WTC11 (cell line): ENCODE results near the gene LAIR2. TPM values are rescaled to one million over a fixed set of nuclear protein-coding genes. Genes with fewer than 3 reads are reported as not detected.

Experiments
- ATAC-seq: fragments of 200-7000 bp; cut with Tn5 transposase; 2 replicates; pipeline ENCODE4 v1.10.0; 2021; ENCODE audit warnings: mild to moderate bottlenecking, moderate library complexity
- CTCF ChIA-PET: fragments of 300-600 bp; sonication (Branson Sonifier 250); formaldehyde crosslinking; loops from one replicate; lab custom pipeline; 2021; ENCODE audit warnings: antibody characterized with exemption; lab: Charles Lee
- POLR2A ChIA-PET: fragments of 350-600 bp; sonication (Branson Sonifier 250); formaldehyde crosslinking; loops from one replicate; lab custom pipeline; 2021; ENCODE audit warnings: antibody characterized with exemption; lab: Charles Lee
- DNase-seq: peaks from one replicate; pipeline ENCODE4 v3.0.0; 2021; ENCODE audit warnings: low spot score
- H3K27ac Mint-ChIP-seq: 2 replicates; pipeline ENCODE4 v1.8.0; 2021; ENCODE audit warnings: mixed read lengths
- H3K27me3 Mint-ChIP-seq: 2 replicates; pipeline ENCODE4 v1.8.0; 2021; ENCODE audit warnings: low read depth, mild to moderate bottlenecking, moderate library complexity, mixed read lengths
- H3K36me3 Mint-ChIP-seq: 2 replicates; pipeline ENCODE4 v1.8.0; 2021; ENCODE audit warnings: mixed read lengths
- H3K4me1 Mint-ChIP-seq: 2 replicates; pipeline ENCODE4 v1.8.0; 2022; ENCODE audit warnings: mixed read lengths
- H3K4me3 Mint-ChIP-seq: 2 replicates; pipeline ENCODE4 v1.8.0; 2021; ENCODE audit warnings: mild to moderate bottlenecking, moderate library complexity, mixed read lengths
- H3K9me3 Mint-ChIP-seq: 2 replicates; pipeline ENCODE4 v1.8.0; 2021; ENCODE audit warnings: mixed read lengths
- ATF1 ChIP-seq: sonication (generic); formaldehyde crosslinking; IDR thresholded peaks from 2 replicates; pipeline ENCODE4 v1.8.1; 2023; ENCODE audit warnings: mild to moderate bottlenecking, moderate library complexity, missing genetic modification reagents
- FOXK1 ChIP-seq: sonication (generic); formaldehyde crosslinking; IDR thresholded peaks from 2 replicates; pipeline ENCODE4 v1.8.0; 2022; ENCODE audit warnings: mild to moderate bottlenecking, moderate library complexity, missing genetic modification reagents
- HMGA2 ChIP-seq: fragments of 250-450 bp; sonication (Bioruptor Pico); IDR thresholded peaks from 2 replicates; pipeline ENCODE4 v1.4.0; 2021; ENCODE audit warnings: mild to moderate bottlenecking, moderate library complexity
- NFYB ChIP-seq: sonication (generic); formaldehyde crosslinking; conservative IDR thresholded peaks from 2 replicates; pipeline ENCODE4 v1.8.0; 2022; ENCODE audit warnings: low read depth, missing genetic modification reagents
- NR2C2 ChIP-seq: sonication (generic); formaldehyde crosslinking; IDR thresholded peaks from 2 replicates; pipeline ENCODE4 v1.8.0; 2022; ENCODE audit warnings: mild to moderate bottlenecking, missing genetic modification reagents
- ZNF396 ChIP-seq: fragments of 250-450 bp; sonication (Bioruptor Pico); IDR thresholded peaks from 2 replicates; pipeline ENCODE4 v1.8.0; 2021; ENCODE audit warnings: mild to moderate bottlenecking, moderate library complexity, borderline replicate concordance
- ZNF423 ChIP-seq: fragments of 250-450 bp; sonication (Bioruptor Pico); IDR thresholded peaks from 2 replicates; pipeline ENCODE4 v2.1.2; 2022; ENCODE audit warnings: mild to moderate bottlenecking, moderate library complexity
- total RNA-seq: library from RNA; stranded (reverse); gene quantifications from 3 replicates; pipeline ENCODE4 v1.2.3, GENCODE V29; 2021
- TF ChIP-seq, protein P1 (sequence below): sonication (generic); formaldehyde crosslinking; IDR thresholded peaks from 2 replicates; pipeline ENCODE4 v1.8.1; 2023; ENCODE audit warnings: mild to moderate bottlenecking, moderate library complexity, missing genetic modification reagents
- TF ChIP-seq, protein P2 (sequence below): sonication (generic); formaldehyde crosslinking; IDR thresholded peaks from 2 replicates; pipeline ENCODE4 v1.8.0; 2022; ENCODE audit warnings: mild to moderate bottlenecking, missing genetic modification reagents
- TF ChIP-seq, protein P3 (sequence below): sonication (generic); formaldehyde crosslinking; IDR thresholded peaks from 2 replicates; pipeline ENCODE4 v1.8.0; 2022; ENCODE audit warnings: mild to moderate bottlenecking, missing genetic modification reagents
- TF ChIP-seq, protein P4 (sequence below): fragments of 250-450 bp; sonication (Bioruptor Pico); IDR thresholded peaks from 2 replicates; pipeline ENCODE4 v1.9.0; 2021; ENCODE audit warnings: moderate library complexity, mild to moderate bottlenecking, inconsistent platforms, borderline replicate concordance
- TF ChIP-seq, protein P5 (sequence below): sonication (generic); formaldehyde crosslinking; IDR thresholded peaks from 2 replicates; pipeline ENCODE4 v1.8.0; 2023; ENCODE audit warnings: missing genetic modification reagents, mild to moderate bottlenecking, borderline replicate concordance
- TF ChIP-seq, protein P6 (sequence below): fragments of 250-450 bp; sonication (Bioruptor Pico); IDR thresholded peaks from 2 replicates; pipeline ENCODE4 v1.9.0; 2021; ENCODE audit warnings: mild to moderate bottlenecking
- TF ChIP-seq, protein P7 (sequence below): sonication (generic); formaldehyde crosslinking; IDR thresholded peaks from 2 replicates; pipeline ENCODE4 v1.8.0; 2023; ENCODE audit warnings: missing genetic modification reagents
- TF ChIP-seq, protein P8 (sequence below): sonication (generic); formaldehyde crosslinking; IDR thresholded peaks from 2 replicates; pipeline ENCODE4 v1.8.1; 2023; ENCODE audit warnings: mild to moderate bottlenecking, missing genetic modification reagents
- TF ChIP-seq, protein P9 (sequence below): sonication (generic); formaldehyde crosslinking; IDR thresholded peaks from 2 replicates; pipeline ENCODE4 v1.8.1; 2022; ENCODE audit warnings: low read depth, mild to moderate bottlenecking, moderate library complexity, missing genetic modification reagents, borderline replicate concordance
- TF ChIP-seq, protein P10 (sequence below): sonication (generic); formaldehyde crosslinking; IDR thresholded peaks from 2 replicates; pipeline ENCODE4 v1.8.1; 2022; ENCODE audit warnings: missing genetic modification reagents, borderline replicate concordance

The LAIR2 gene
- total RNA-seq, 1 experiment from 2014 or later: not detected

DNA sequence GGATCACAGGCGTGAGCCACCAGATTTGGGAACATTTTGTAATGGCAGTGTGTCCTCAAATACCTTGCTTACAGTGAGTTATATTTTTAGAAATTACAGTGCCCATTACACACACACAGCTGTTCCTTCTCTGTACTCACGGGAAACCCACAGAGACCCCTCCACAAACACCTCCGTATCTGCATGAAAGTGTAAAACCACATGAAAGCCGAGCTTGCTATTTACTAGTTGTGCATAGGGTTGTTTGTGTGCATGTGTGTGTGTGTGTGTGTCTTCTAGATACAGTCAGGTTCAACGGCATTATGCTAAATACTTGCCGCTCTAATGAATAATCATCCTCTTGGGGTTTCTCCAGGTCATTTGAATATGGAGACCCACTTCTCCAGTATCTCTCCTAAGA, 48.7 kb downstream of the LAIR2 start:
- Mint-ChIP-seq H3K27ac (no peak overlapping the region), H3K4me3 (no peak overlapping the region), H3K27me3 (peaks cover 9% of the 10 kb centered on the region)
- POLR2A ChIA-PET: no interaction called here
- TF ChIP-seq, protein P1, sequence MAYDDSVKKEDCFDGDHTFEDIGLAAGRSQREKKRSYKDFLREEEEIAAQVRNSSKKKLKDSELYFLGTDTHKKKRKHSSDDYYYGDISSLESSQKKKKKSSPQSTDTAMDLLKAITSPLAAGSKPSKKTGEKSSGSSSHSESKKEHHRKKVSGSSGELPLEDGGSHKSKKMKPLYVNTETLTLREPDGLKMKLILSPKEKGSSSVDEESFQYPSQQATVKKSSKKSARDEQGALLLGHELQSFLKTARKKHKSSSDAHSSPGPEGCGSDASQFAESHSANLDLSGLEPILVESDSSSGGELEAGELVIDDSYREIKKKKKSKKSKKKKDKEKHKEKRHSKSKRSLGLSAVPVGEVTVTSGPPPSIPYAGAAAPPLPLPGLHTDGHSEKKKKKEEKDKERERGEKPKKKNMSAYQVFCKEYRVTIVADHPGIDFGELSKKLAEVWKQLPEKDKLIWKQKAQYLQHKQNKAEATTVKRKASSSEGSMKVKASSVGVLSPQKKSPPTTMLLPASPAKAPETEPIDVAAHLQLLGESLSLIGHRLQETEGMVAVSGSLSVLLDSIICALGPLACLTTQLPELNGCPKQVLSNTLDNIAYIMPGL: no peak
- TF ChIP-seq, protein P2, sequence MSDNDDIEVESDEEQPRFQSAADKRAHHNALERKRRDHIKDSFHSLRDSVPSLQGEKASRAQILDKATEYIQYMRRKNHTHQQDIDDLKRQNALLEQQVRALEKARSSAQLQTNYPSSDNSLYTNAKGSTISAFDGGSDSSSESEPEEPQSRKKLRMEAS (CRISPR knock-in tag): no peak
- TF ChIP-seq ZNF423 (no peak), NFYB (no peak), ZNF396 (no peak), FOXK1 (CRISPR knock-in tag) (no peak), NR2C2 (CRISPR knock-in tag) (no peak), HMGA2 (CRISPR knock-in tag) (no peak)
- TF ChIP-seq, protein P3, sequence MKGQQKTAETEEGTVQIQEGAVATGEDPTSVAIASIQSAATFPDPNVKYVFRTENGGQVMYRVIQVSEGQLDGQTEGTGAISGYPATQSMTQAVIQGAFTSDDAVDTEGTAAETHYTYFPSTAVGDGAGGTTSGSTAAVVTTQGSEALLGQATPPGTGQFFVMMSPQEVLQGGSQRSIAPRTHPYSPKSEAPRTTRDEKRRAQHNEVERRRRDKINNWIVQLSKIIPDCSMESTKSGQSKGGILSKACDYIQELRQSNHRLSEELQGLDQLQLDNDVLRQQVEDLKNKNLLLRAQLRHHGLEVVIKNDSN (CRISPR knock-in tag): no peak
- TF ChIP-seq, protein P4, sequence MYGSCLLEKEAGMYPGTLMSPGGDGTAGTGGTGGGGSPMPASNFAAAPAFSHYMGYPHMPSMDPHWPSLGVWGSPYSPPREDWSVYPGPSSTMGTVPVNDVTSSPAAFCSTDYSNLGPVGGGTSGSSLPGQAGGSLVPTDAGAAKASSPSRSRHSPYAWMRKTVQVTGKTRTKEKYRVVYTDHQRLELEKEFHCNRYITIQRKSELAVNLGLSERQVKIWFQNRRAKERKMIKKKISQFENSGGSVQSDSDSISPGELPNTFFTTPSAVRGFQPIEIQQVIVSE: no peak
- TF ChIP-seq, protein P5, sequence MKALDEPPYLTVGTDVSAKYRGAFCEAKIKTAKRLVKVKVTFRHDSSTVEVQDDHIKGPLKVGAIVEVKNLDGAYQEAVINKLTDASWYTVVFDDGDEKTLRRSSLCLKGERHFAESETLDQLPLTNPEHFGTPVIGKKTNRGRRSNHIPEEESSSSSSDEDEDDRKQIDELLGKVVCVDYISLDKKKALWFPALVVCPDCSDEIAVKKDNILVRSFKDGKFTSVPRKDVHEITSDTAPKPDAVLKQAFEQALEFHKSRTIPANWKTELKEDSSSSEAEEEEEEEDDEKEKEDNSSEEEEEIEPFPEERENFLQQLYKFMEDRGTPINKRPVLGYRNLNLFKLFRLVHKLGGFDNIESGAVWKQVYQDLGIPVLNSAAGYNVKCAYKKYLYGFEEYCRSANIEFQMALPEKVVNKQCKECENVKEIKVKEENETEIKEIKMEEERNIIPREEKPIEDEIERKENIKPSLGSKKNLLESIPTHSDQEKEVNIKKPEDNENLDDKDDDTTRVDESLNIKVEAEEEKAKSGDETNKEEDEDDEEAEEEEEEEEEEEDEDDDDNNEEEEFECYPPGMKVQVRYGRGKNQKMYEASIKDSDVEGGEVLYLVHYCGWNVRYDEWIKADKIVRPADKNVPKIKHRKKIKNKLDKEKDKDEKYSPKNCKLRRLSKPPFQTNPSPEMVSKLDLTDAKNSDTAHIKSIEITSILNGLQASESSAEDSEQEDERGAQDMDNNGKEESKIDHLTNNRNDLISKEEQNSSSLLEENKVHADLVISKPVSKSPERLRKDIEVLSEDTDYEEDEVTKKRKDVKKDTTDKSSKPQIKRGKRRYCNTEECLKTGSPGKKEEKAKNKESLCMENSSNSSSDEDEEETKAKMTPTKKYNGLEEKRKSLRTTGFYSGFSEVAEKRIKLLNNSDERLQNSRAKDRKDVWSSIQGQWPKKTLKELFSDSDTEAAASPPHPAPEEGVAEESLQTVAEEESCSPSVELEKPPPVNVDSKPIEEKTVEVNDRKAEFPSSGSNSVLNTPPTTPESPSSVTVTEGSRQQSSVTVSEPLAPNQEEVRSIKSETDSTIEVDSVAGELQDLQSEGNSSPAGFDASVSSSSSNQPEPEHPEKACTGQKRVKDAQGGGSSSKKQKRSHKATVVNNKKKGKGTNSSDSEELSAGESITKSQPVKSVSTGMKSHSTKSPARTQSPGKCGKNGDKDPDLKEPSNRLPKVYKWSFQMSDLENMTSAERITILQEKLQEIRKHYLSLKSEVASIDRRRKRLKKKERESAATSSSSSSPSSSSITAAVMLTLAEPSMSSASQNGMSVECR (CRISPR knock-in tag): no peak
- TF ChIP-seq, all 79 proteins: peak for 0
- DNase-seq (no peak), ATAC-seq (no peak)
- CTCF ChIA-PET: interaction anchor here (0.6 kb wide), 1 partner anchor 99 kb away, joined by 3 read pairs; no protein-coding TSS in a partner anchor
- H3K9me3 Mint-ChIP-seq: peaks cover 70% of the 10 kb centered on the region
- H3K4me1 Mint-ChIP-seq: no peaks in the 10 kb centered on the region
- peaks cover 53% of the 10 kb centered on the region for H3K36me3 Mint-ChIP-seq

DNA sequence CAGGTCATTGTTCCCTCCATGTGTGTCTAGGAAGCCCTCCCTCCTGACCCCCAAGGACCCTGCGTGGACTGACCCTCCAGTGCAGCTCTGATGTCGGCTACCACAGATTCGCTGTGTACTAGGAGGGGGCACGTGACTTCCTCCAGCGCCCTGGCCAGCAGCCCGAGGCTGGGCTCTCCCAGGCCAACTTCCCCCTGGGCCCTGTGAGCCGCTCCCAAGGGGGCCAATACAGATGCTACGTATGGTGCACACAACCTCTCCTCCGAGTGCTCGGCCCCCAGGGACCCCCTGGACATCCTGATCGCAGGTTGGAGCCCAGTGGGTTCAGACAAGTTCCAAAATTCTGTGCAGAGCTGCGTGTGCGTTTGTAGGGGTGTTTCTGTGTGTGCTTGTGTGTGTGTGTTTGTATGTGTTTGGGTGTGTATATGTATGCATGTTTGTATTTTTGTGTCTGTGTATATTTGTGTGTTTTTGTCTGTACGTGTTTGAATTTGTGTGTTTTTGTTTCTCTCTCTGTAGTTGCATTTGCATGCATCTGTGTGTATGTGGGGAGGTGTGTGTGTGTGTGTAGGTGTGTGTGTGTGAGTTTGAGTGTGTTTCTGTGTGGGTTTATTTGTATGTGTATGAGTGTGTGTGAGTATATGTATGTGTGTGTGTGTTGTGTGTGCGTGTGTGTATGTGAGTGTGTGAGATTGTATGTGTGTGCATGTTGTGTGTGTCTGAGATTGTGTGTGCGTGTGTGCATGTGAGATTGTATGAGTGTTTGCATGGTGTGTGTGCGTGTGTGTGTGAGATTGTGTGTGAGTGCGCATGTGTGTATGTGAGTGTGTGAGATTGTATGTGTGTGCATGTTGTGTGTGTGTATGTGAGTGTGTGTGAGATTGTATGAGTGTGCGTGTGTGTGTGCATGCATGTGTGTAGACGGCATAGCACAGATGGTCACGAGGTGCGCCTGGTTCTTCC, 49.6 kb downstream of the LAIR2 start:
- H3K9me3 Mint-ChIP-seq: peaks cover 64% of the 10 kb centered on the region
- H3K27me3 Mint-ChIP-seq: peaks cover 9% of the 10 kb centered on the region
- H3K4me1 Mint-ChIP-seq: no peaks in the 10 kb centered on the region
- no peak for ATAC-seq
- H3K27ac Mint-ChIP-seq: no peak overlapping the region
- H3K4me3 Mint-ChIP-seq: no peak overlapping the region
- DNase-seq: no peak
- ChIA-PET CTCF (no interaction called here), POLR2A (no interaction called here)
- H3K36me3 Mint-ChIP-seq: peaks cover 46% of the 10 kb centered on the region
- TF ChIP-seq, protein P6, sequence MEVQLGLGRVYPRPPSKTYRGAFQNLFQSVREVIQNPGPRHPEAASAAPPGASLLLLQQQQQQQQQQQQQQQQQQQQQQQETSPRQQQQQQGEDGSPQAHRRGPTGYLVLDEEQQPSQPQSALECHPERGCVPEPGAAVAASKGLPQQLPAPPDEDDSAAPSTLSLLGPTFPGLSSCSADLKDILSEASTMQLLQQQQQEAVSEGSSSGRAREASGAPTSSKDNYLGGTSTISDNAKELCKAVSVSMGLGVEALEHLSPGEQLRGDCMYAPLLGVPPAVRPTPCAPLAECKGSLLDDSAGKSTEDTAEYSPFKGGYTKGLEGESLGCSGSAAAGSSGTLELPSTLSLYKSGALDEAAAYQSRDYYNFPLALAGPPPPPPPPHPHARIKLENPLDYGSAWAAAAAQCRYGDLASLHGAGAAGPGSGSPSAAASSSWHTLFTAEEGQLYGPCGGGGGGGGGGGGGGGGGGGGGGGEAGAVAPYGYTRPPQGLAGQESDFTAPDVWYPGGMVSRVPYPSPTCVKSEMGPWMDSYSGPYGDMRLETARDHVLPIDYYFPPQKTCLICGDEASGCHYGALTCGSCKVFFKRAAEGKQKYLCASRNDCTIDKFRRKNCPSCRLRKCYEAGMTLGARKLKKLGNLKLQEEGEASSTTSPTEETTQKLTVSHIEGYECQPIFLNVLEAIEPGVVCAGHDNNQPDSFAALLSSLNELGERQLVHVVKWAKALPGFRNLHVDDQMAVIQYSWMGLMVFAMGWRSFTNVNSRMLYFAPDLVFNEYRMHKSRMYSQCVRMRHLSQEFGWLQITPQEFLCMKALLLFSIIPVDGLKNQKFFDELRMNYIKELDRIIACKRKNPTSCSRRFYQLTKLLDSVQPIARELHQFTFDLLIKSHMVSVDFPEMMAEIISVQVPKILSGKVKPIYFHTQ (CRISPR knock-in tag): no peak
- TF ChIP-seq, protein P7, sequence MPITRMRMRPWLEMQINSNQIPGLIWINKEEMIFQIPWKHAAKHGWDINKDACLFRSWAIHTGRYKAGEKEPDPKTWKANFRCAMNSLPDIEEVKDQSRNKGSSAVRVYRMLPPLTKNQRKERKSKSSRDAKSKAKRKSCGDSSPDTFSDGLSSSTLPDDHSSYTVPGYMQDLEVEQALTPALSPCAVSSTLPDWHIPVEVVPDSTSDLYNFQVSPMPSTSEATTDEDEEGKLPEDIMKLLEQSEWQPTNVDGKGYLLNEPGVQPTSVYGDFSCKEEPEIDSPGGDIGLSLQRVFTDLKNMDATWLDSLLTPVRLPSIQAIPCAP (CRISPR knock-in tag): no peak
- TF ChIP-seq, protein P8, sequence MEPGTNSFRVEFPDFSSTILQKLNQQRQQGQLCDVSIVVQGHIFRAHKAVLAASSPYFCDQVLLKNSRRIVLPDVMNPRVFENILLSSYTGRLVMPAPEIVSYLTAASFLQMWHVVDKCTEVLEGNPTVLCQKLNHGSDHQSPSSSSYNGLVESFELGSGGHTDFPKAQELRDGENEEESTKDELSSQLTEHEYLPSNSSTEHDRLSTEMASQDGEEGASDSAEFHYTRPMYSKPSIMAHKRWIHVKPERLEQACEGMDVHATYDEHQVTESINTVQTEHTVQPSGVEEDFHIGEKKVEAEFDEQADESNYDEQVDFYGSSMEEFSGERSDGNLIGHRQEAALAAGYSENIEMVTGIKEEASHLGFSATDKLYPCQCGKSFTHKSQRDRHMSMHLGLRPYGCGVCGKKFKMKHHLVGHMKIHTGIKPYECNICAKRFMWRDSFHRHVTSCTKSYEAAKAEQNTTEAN (CRISPR knock-in tag): no peak
- no peak for TF ChIP-seq ATF1 (CRISPR knock-in tag)
- TF ChIP-seq, protein P9, sequence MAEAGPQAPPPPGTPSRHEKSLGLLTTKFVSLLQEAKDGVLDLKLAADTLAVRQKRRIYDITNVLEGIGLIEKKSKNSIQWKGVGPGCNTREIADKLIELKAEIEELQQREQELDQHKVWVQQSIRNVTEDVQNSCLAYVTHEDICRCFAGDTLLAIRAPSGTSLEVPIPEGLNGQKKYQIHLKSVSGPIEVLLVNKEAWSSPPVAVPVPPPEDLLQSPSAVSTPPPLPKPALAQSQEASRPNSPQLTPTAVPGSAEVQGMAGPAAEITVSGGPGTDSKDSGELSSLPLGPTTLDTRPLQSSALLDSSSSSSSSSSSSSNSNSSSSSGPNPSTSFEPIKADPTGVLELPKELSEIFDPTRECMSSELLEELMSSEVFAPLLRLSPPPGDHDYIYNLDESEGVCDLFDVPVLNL (CRISPR knock-in tag): no peak
- TF ChIP-seq, protein P10, sequence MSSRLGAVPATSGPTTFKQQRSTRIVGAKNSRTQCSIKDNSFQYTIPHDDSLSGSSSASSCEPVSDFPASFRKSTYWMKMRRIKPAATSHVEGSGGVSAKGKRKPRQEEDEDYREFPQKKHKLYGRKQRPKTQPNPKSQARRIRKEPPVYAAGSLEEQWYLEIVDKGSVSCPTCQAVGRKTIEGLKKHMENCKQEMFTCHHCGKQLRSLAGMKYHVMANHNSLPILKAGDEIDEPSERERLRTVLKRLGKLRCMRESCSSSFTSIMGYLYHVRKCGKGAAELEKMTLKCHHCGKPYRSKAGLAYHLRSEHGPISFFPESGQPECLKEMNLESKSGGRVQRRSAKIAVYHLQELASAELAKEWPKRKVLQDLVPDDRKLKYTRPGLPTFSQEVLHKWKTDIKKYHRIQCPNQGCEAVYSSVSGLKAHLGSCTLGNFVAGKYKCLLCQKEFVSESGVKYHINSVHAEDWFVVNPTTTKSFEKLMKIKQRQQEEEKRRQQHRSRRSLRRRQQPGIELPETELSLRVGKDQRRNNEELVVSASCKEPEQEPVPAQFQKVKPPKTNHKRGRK (CRISPR knock-in tag): no peak
